HG03025 (cell line): Measurements from ENCODE around the gene SLC35A2.
"Not testable (repeated sequence)": the region's sequence is repeated elsewhere in the genome, so short reads cannot be mapped to it uniquely, and the experiment has no call there.

ENCODE experiments used
- ATAC-seq: cut with Tn5 transposase; IDR thresholded peaks from one replicate; pipeline ENCODE4 v1.9.1; 2021; ENCODE audit warnings: mild to moderate bottlenecking, moderate library complexity; ENCODE audit not compliant: unreplicated experiment, low FRiP score

Gene SLC35A2

GRCh38 chrX:48903290-48903689 lies 8.2 kb downstream of the SLC35A2 start:
- no peak for ATAC-seq

GRCh38 chrX:48902776-48903175 lies 8.7 kb downstream of the SLC35A2 start:
- no peak for ATAC-seq

- ATAC-seq, result no peak
These were observed 9.3 kb downstream of the SLC35A2 start for GRCh38 chrX:48902135-48902534.

- no peak for ATAC-seq
These were observed 10.4 kb downstream of the SLC35A2 start for GRCh38 chrX:48901069-48901468.

- no peak for ATAC-seq
These were observed 12.4 kb downstream of the SLC35A2 start for GRCh38 chrX:48899078-48899410.

GRCh38 chrX:48897625-48898306 lies 13.7 kb downstream of the SLC35A2 start, which contains the start of the genes PQBP1 and TIMM17B:
Gene PQBP1, plus strand, starts transcription at chrX:48897930. Its CDS starts 580 bp downstream, at chrX:48898510.
Gene TIMM17B, minus strand, starts transcription at chrX:48897768. Its CDS starts 19 bp downstream, at chrX:48897749.
- ATAC-seq, result peak; percentile 82

GRCh38 chrX:48897157-48897624 lies 14.3 kb downstream of the SLC35A2 start:
- ATAC-seq, result peak; percentile 20

GRCh38 chrX:48896611-48897011 lies 14.8 kb downstream of the SLC35A2 start:
- ATAC-seq, result no peak

- no peak for ATAC-seq
These were observed 16.6 kb downstream of the SLC35A2 start for GRCh38 chrX:48894891-48895290.

- no peak for ATAC-seq
These were observed 17.7 kb downstream of the SLC35A2 start for GRCh38 chrX:48893556-48894348.

- no peak for ATAC-seq
These were observed 18.6 kb downstream of the SLC35A2 start for GRCh38 chrX:48892896-48893295.

- peak; percentile 59 for ATAC-seq
These were observed 19.8 kb downstream of the SLC35A2 start for GRCh38 chrX:48891402-48892288.

GRCh38 chrX:48890934-48891401 lies 20.5 kb downstream of the SLC35A2 start:
- ATAC-seq, result peak; percentile 45

- no peak for ATAC-seq
These were observed 21.0 kb downstream of the SLC35A2 start for GRCh38 chrX:48890296-48890925.

- ATAC-seq, result not testable (repeated sequence)
These were observed 24.9 kb downstream of the SLC35A2 start for GRCh38 chrX:48886586-48886985.

- ATAC-seq, result no peak
These were observed 27.7 kb downstream of the SLC35A2 start for GRCh38 chrX:48883729-48884128.

GRCh38 chrX:48876944-48877343 lies 34.5 kb downstream of the SLC35A2 start:
- not testable (repeated sequence) for ATAC-seq

- not testable (repeated sequence) for ATAC-seq
These were observed 39.4 kb downstream of the SLC35A2 start for GRCh38 chrX:48872017-48872416.

GRCh38 chrX:48864210-48864609 lies 47.2 kb downstream of the SLC35A2 start:
- ATAC-seq, result no peak

GRCh38 chrX:48854898-48855297 lies 56.5 kb downstream of the SLC35A2 start:
- no peak for ATAC-seq
